ENCODE data around the gene CSMD2. TPM values are rescaled to one million over a fixed set of nuclear protein-coding genes. Genes with fewer than 3 reads are reported as not detected.
A peak's percentile ranks its signal among the peaks of the same experiment; 100 is the strongest.
"Not testable (repeated sequence)": the region's sequence is repeated elsewhere in the genome, so short reads cannot be mapped to it uniquely, and the experiment has no call there.

Gene CSMD2
- total RNA-seq, 1 experiment from 2014 or later: 0.03 TPM

DNA sequence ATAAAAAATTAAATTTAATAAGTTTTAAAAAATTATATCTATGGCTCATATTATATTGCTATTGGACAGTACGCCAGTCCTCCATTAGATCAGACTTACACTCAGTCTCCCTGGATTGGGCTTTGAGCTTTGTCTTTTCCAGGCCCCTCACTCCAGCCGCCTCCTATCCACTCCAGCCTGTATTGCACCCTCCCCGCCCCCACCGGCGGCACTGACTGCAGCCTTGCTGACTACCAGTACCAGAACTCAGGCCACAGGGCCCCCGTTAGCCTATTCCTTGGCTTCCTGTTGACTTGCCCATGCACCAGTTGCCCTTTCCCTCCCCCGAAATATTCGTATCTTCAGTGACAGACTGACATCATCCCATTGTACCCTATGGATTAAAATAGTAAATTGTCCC is 127.9 kb downstream of the CSMD2 start:
- no peak for DNase-seq (ENCODE audit: low read depth, low spot score)
- in situ Hi-C loops (cut with HindIII; ENCODE audit: low pct_unique_long_range_greater_than_20kb, low sequenced_read_pairs): no loop called here

DNA sequence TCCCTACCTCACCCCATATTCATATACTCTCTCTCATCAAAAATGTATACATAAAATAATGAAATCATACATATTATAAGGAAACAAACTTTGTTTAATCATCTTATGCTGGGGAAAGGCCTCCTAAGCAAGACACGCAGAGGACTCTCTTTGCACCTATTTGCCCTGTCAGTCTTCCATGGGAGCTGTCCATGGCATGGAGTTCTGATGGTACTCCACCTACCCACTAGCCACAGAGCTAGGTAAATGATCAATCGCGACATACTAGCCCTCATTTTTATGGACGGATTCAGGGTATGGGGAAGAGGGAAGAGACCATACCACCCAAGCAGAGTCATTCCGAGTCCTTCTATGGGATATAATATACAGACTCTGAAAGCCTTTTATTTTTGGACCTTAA is 131.0 kb downstream of the CSMD2 start:
- in situ Hi-C loops (cut with HindIII; ENCODE audit: low pct_unique_long_range_greater_than_20kb, low sequenced_read_pairs): no loop called here
- DNase-seq (ENCODE audit: low read depth, low spot score): no peak

DNA sequence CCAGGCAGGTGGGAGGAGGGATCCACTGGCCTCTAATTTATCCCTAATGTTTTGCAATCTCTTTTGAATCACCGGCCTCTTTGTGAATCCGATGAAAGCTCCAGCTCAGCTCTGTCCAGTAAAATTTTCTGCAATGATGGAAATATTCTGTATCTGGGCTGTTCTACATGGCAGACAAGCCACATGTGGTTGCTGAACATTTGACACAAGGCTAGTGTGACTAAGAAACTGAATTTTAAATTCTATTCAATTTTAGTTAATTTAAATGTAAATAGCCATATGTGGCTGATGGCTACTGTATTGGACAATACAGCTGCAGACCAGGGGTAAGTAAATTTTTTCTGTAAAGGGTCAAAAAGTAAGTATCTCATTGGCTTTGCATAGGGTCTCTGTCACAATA is 135.1 kb downstream of the CSMD2 start:
- DNase-seq (ENCODE audit: low read depth, low spot score): no peak
- in situ Hi-C loops (cut with HindIII; ENCODE audit: low pct_unique_long_range_greater_than_20kb, low sequenced_read_pairs): no loop called here

DNA sequence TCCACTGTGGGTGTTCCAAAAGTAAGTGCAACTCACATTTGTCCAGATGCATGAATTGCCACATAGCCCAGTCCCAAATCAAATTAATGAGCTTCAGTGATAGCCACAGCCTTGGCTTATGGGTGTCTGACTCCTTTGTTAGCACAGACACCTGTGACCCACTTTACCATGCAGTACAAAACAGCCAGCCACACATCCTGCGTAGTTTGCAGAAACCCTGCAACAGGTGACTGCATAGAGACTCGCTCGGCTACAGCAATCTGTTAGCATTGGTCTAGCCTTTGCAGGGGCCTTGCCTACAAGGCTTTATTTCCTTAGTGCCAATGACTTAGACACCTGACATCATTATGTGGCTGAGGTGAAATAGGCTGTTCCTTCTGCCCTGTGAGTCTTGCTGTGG is 135.5 kb downstream of the CSMD2 start:
- in situ Hi-C loops (cut with HindIII; ENCODE audit: low pct_unique_long_range_greater_than_20kb, low sequenced_read_pairs): no loop called here
- no peak for DNase-seq (ENCODE audit: low read depth, low spot score)

DNA sequence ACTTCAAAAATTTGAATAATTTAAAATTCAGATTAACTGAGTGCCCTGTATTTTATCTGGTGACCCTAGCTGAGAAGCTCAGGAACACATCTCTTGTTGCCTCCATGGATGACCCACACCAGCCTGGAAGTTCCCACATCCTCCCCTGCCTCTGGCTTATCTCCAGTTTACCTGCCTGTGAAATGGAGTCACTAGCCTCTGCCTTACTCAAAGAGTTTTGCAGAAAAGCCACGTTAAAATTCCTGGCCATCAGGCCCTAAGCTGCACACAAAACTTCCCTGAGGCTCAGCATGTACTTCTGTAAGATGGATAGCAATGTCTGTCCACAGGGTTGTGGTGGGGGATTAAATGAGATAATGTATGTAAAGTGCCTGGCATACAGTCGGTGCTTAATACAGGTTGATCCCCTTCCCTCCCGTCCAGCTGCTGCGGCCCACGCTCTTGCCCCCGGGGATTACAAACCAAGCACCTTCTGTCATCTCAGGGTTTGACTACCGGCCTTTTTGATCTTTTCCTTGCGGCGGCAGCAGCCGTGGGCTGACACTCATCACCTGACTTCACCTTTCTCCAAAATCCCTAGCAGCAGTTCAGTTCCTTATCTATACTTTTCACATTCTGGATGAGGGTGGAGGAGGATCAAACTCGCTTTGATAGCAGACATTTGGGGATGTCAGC is 136.5 kb downstream of the CSMD2 start:
- DNase-seq (ENCODE audit: low read depth, low spot score): no peak
- in situ Hi-C loops (cut with HindIII; ENCODE audit: low pct_unique_long_range_greater_than_20kb, low sequenced_read_pairs): no loop called here

DNA sequence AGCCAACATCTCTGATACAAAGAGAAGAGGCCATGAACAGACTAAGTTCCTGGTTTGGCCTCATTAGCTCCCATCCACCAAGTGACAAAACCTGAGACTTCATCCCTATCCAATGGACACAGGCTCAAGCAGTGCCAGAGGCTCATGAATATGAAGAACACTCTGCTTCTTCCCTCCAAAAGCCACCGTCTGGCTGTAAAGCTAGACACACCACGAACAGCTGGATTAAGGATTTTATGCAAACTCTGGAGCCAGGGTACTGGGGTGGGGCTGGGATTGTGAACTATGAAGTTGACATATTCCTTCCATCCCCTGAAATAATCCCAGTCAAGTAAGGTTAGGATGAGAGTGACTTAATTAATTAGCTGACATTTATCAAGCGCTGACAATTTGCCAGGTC is 139.4 kb downstream of the CSMD2 start:
- in situ Hi-C loops (cut with HindIII; ENCODE audit: low pct_unique_long_range_greater_than_20kb, low sequenced_read_pairs): no loop called here
- DNase-seq (ENCODE audit: low read depth, low spot score): no peak

DNA sequence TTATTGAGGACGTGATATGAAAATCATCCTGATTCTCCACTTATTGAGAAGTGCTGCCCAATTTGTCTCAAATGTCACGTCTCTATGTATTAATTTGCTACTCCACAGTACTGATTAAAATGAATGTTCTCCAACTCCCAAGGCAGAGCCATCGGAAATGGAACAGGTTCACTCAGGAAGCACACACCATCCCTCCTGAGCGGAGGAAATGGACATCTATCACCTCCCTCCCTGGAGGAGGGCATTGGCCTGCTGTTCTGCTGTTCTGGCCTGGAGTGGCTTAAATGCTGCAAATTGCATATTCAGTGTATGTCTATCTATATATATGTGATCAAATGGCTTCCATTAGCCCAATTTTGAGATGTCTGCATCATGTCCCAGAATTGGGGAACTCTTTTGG is 140.5 kb downstream of the CSMD2 start:
- in situ Hi-C loops (cut with HindIII; ENCODE audit: low pct_unique_long_range_greater_than_20kb, low sequenced_read_pairs): no loop called here
- no peak for DNase-seq (ENCODE audit: low read depth, low spot score)

DNA sequence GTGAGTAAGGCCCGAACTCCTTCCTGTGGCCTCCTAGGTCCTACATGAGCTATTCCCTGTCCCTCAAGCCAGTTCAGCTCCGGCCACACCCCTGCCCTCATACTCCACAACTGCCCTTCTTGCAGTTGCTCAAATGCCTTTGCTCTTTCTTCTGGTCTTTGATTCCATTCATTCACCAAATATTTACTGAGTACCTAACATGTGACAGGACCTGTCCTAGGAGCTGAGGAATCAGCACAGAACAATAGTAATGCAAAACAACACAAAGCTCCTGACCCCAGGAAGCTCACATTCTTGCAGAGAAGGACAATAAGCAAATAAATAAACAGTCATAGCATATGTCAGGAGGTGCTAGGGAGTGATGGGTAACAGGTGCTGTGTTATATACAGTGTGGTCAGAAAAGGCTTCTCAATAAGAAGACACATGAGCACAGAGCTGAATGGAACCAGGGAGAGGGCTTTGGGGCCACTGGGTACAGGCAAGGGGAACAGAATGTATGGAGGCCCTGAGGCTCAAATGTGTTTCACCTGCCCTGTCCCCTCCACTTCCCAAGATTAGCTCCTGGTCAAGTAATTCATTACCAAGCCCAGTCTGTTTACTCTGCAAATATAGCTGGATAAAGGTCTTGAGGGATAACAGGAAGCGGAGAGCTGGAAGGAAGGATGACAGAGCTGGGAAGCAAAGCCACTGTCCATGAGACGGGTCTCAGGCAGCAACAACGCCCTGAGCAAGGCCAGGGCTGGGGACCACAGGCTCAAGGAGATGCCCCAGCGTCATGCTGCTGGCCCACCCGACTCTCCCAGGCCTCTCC is 145.1 kb downstream of the CSMD2 start:
- in situ Hi-C loops (cut with HindIII; ENCODE audit: low pct_unique_long_range_greater_than_20kb, low sequenced_read_pairs): no loop called here

DNA sequence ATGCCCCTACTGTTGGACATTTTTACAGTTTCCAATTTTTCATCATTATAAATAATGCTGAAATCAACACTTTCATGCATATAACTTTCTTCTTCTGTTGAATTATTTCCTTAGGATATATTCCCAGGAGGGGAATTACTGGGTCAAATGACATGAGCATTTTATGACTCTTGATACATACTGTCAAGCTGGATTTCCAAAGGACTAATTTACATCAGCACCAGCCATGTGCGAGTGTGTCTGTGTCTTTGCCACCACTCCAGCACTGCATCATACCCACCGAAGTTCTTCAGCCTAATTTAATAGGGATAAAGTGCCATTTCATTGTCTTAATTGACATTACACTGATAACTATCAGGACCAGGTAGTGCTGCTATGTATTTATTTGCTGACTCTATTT is 146.7 kb downstream of the CSMD2 start:
- no peak for DNase-seq (ENCODE audit: low read depth, low spot score)
- in situ Hi-C loops (cut with HindIII; ENCODE audit: low pct_unique_long_range_greater_than_20kb, low sequenced_read_pairs): no loop called here

More for the DNA sequence above, 145.1 kb downstream of the CSMD2 start:
- no peak for DNase-seq (ENCODE audit: low read depth, low spot score)

DNA sequence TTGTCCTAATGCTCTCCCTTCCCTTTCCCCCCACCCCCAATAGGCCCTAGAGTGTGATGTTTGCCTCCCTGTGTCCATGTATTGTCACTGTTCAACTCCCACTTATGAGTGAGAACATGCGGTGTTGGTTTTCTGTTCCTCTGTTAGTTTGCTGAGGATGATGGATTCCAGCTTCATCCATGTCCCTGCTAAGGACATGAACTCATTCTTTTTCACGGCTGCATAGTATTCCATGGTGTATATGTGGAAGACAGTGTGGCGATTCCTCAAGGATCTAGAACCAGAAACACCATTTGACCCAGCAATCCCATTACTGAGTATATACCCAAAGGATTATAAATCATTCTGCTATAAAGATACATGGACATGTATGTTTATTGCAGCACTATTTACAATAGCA is 148.7 kb downstream of the CSMD2 start:
- DNase-seq (ENCODE audit: low read depth, low spot score); in situ Hi-C loops (cut with HindIII; ENCODE audit: low pct_unique_long_range_greater_than_20kb, low sequenced_read_pairs): not testable (repeated sequence)

DNA sequence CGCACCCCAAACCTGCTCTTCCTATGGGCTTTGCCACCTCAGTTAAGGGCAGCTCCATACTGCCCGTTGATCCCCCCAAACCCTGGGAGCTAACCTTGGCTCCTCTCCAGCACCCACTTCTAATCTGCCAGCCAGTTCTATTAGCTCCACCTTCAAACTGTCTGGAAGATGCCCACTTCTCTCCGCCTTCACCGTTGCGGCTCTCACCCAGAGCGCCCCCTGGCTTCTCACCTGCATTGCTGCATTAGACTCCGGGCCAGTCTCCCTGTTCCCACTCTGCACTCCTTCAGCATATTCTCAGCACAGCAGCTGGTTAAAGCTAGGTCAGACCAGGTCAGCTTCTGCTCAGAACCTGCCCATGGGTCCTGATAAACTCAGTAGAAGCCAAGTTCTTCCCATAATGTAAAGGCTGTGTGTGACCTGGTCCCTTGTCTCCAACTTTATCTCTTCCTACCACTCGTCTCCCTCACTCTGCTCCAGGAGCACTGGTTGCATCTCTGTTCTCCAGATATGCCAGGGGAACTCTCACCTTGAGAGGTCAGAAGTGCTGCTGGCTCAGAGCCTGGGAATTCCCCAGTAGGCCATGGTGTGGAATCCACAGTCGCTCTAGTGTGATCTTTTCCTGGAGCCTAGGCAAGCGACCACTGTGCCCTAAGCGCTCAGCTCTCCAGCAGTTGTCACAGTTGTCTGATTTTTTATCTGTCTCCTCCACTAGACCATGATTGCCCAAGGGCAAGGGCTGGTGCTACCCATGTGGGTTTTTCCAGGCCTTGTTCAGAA is 150.9 kb downstream of the CSMD2 start:
- in situ Hi-C loops (cut with HindIII; ENCODE audit: low pct_unique_long_range_greater_than_20kb, low sequenced_read_pairs): no loop called here
- peak; percentile 62 for DNase-seq (ENCODE audit: low read depth, low spot score)

DNA sequence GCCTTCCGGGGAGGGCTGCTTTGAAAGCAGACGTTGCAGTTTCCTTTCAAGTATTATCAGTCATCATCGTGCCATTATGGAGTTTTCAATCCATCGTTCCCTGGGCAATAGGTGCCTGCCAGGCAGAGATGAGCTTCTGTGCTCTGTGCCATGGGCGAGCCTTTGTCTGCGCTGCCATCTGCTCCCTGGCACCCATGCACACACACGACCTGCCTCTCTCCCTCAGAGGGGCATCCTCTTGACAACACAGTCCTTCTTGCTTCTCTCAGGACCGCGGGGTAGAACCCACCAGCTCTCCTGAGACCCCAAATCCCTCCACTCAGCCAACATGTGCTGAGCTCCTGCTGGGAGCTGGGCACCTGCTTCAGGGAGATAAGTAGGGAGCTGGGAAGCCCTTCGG is 151.9 kb downstream of the CSMD2 start:
- DNase-seq (ENCODE audit: low read depth, low spot score): no peak
- in situ Hi-C loops (cut with HindIII; ENCODE audit: low pct_unique_long_range_greater_than_20kb, low sequenced_read_pairs): no loop called here

DNA sequence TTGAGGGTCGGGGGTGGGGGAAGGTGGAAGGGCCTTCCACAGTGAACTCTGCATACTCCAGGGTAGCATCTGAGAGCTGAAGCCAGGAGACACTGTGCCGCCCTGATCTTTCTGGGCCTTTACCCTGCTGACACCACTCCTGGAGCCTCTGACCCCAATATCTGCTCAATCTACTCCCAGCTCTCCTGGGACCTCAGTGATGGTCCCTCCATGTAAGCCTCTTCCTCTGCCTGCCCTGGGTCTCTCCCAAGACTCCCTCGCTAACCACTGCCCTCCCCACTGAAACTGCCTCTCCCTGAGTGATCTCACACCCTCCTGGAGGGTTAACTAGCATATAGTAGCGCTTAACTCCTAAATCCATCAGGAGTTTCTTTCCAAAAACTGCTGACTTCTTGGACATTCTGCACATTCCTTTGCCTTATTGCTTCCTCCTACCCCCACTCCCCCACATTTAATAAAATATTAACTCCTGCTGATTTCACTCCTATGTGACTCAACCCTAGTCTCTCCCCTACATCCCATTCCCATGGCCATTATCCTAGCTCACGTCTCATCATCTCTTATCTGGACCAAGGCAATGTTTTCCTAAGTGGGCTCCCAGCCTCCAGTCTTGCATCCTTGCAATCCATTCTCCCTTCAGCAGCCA is 155.6 kb downstream of the CSMD2 start:
- in situ Hi-C loops (cut with HindIII; ENCODE audit: low pct_unique_long_range_greater_than_20kb, low sequenced_read_pairs): no loop called here
- DNase-seq (ENCODE audit: low read depth, low spot score): no peak

DNA sequence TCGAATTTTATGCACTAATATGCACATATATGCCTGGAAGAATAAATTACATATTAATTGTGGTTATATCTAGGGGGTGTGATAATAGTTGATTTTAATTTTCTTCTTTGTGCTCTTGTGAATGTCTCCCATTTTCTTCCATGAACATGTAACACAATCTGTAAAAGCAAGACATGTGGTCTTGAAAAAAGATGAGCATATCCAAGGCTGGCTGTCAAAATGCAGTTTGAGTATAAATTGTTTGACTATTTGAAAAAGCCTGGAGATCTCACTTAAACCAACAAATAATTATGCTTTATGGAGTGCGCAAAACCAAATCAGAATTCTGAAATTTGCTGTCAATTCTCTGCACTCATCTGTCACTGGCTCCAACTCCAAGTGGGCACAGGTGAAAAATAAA is 157.3 kb downstream of the CSMD2 start:
- DNase-seq (ENCODE audit: low read depth, low spot score): no peak
- in situ Hi-C loops (cut with HindIII; ENCODE audit: low pct_unique_long_range_greater_than_20kb, low sequenced_read_pairs): no loop called here

DNA sequence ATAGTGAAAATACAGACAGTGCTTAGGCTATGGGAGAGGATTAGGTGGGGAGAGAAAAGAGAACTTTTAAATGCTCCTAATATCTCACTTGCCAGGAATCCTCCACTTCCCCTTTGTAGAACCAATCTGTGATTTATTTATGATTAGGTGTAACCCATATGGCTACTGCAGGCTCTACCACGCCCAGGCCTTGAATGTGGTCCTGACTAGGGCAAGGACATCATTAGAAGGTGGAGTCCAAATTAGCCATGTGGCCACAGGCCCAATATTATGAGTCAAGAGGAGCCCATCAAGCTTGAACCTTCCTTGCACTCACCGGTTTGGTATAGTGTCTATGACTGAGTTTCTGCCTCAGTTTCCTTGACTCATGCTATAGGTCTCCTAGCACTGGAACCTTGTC is 159.7 kb downstream of the CSMD2 start:
- in situ Hi-C loops (cut with HindIII; ENCODE audit: low pct_unique_long_range_greater_than_20kb, low sequenced_read_pairs): no loop called here
- no peak for DNase-seq (ENCODE audit: low read depth, low spot score)

DNA sequence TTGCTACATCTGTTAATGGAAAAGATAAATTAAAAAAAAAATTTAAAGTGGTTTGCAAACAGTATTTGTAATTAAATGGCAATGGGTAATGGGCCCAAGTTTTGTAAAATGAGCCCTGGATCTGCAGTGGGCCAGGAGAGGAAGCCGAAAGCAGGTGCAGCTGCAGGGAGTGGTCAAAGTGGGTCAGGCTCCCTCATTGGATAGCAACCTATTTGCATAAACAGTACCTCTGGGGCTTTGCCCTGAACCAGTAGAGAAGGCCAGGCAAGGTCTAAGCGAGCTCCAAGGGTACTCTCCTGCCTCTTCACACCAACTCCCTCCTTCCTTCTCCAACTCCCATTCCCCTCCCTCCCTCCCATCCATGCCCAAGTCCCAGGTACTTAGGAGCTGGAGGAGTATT is 162.2 kb downstream of the CSMD2 start:
- in situ Hi-C loops (cut with HindIII; ENCODE audit: low pct_unique_long_range_greater_than_20kb, low sequenced_read_pairs): no loop called here
- no peak for DNase-seq (ENCODE audit: low read depth, low spot score)

DNA sequence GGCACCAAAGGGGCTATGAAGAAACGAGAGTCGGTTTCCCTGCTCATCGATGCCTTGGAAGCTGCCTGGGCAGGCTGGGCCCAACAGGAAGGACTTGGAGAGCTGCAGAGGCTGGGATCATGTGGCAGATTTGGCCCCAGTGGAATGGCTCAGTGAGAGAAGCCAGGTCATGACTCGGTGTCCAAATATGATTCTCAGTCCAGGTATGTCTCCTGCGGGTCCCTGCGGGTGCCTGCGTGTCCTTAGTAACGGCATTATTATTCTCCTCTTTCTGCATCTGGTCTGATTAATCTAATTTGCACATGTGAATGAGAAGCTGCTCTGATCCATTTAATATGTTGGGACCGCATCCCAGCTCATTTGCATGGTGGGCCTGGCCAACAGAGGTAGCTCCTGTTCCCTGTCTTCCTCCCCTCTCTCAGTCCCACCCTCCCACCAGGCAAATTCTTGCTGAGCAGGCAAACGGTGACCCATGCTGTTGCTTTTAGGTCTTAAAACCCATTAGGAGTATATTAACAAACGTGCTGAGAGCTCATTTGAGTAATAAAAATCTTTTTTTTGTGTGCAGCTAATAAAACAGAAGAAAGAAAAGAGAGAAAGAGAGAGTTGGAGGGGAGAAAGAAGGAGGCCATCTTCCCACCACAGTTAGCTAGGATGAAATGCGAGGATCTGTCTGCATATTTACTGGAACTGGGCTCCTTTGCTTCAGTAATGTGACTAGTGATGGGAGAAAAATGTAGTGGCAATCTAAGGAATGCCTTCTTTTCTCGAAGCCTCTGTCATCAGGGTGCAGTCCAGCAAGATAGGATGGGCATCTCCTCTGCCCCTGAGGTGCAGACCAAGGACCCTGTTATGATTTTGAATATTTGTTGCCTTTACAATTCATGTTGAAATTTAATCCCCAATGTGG is 167.6 kb downstream of the CSMD2 start:
- in situ Hi-C loops (cut with HindIII; ENCODE audit: low pct_unique_long_range_greater_than_20kb, low sequenced_read_pairs): no loop called here
- DNase-seq (ENCODE audit: low read depth, low spot score): no peak
